Immature natural killer cell (primary cell): Measurements from ENCODE around the gene AQP3. TPM values are rescaled to one million over a fixed set of nuclear protein-coding genes. Genes with fewer than 3 reads are reported as not detected.

Experiments
- DNase-seq, 3 donors: peaks; one replicate each; pipeline ENCODE4 v3.0.0; 2022; ENCODE audit warnings: mixed read lengths in 1 of 3
- H3K27ac Mint-ChIP-seq, 6 donors: one replicate each; pipeline ENCODE4 v1.8.0; 2020; ENCODE audit warnings: mixed read lengths in 6 of 6, mild to moderate bottlenecking in 5 of 6, inconsistent platforms in 4 of 6, moderate library complexity in 3 of 6
- H3K27me3 Mint-ChIP-seq, 3 donors: one replicate each; pipeline ENCODE4 v1.8.0; 2020 to 2021; ENCODE audit warnings: low read depth in 3 of 3, mild to moderate bottlenecking in 3 of 3, mixed read lengths in 3 of 3, moderate library complexity in 3 of 3, inconsistent platforms in 1 of 3
- H3K36me3 Mint-ChIP-seq, 3 donors: one replicate each; pipeline ENCODE4 v1.8.0; 2020; ENCODE audit warnings: mixed read lengths in 3 of 3, inconsistent platforms in 2 of 3, mild to moderate bottlenecking in 2 of 3
- H3K4me1 Mint-ChIP-seq, 2 donors: one replicate each; pipeline ENCODE4 v1.8.0; 2020; ENCODE audit warnings: inconsistent platforms in 2 of 2, mild to moderate bottlenecking in 2 of 2, mixed read lengths in 2 of 2, moderate library complexity in 1 of 2
- H3K4me3 Mint-ChIP-seq, 5 donors: one replicate each; pipeline ENCODE4 v1.8.0; 2020; ENCODE audit warnings: mild to moderate bottlenecking in 5 of 5, mixed read lengths in 5 of 5, inconsistent platforms in 3 of 5, moderate library complexity in 3 of 5
- H3K9me3 Mint-ChIP-seq, 6 donors: one replicate each; pipeline ENCODE4 v1.8.0; 2020; ENCODE audit warnings: mild to moderate bottlenecking in 6 of 6, mixed read lengths in 6 of 6, inconsistent platforms in 4 of 6, moderate library complexity in 3 of 6
- polyA plus RNA-seq, 3 donors: library from polyadenylated mRNA; unstranded; fragments of 300-500 nt; fragmentation: Illumina TruSeq; gene quantifications; one replicate each; pipeline ENCODE4 v1.2.3, GENCODE V29; 2021

Gene AQP3
- polyA plus RNA-seq, 3 donors from 2014 or later = 5.2 to 7.9 (median 5.4) TPM

DNA sequence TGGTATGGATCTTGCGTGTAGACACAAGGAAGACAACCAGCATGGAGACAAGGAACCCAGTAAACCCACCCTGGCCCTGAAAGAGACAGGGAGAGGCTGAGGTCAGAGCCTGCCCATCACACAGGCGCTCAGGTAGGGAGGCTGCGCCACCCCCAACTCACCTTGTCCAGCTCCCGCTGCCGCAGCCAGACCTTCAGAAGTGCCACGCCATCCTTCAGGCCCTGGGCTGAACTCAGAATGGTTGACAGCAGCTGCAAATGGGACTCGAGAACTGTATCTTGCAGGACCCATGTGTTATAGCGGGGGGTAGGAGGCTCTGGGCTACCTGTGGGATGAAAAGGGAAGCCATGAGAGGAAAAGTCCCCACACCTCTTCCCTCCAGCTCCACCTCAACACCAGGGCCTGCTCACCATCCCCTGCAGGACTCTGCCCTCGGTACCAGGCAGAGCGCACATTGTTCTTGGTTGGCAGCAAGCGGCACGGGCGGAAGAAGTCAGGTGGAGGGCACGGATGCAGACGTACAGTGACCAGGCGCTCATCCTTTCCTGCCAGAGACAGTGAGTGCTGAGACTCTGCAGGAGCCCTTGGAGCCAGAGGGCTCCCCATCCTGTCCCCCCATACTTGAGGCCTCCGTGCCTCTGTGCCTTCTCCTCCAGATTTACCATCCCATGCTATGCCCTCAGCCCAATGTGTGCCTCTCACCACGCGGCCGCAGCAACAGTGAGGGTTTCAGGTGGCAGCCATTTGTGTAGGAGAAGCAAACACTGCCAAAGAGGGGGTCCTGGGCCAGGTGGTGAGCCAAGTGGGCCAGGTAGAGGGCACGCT lies 21.6 kb upstream of the AQP3 start:
- Mint-ChIP-seq H3K36me3 (peaks cover 13 to 46% (median 20%) of the 10 kb centered on the region in 3 donors), H3K4me3 (no peak overlapping the region), H3K9me3 (no peaks in the 10 kb centered on the region), H3K4me1 (peaks cover 18 to 28% of the 10 kb centered on the region in 2 donors), H3K27me3 (peaks cover 4 to 8% (median 4%) of the 10 kb centered on the region in 3 donors), H3K27ac (no peak overlapping the region)
- no peak for DNase-seq

DNA sequence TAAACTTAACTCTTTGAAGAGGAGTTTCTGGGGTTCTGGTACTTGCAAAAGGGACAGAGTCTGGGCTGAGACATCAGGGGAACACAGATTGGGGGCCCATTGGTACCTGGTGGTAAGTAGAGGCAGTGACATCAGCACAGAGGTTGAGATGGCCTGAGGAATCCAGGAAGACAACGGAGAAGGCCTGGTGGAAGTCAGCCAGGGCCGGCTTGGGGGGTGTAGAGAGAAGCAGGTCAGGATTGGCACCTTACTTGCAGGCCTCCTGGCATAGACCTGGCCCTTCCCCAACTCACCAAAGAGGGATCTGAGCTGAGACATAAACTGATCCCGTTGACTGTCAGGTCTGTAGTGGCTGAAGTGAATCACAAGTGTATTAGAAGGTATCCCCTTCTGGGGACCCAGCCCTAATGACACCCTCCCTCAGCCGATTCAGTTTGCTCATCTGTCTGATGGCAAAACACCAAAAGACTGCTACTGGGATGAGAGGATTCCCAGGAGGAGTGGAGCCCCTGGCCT lies 20.9 kb upstream of the AQP3 start:
- DNase-seq = no peak
- peaks cover 10 to 45% (median 20%) of the 10 kb centered on the region in 3 donors for H3K36me3 Mint-ChIP-seq
- H3K4me1 Mint-ChIP-seq = peaks cover 11 to 21% of the 10 kb centered on the region in 2 donors
- no peak overlapping the region for H3K4me3 Mint-ChIP-seq
- H3K27ac Mint-ChIP-seq = no peak overlapping the region
- H3K9me3 Mint-ChIP-seq = no peaks in the 10 kb centered on the region
- H3K27me3 Mint-ChIP-seq = peaks cover 0 to 3% (median 0%) of the 10 kb centered on the region in 3 donors

DNA sequence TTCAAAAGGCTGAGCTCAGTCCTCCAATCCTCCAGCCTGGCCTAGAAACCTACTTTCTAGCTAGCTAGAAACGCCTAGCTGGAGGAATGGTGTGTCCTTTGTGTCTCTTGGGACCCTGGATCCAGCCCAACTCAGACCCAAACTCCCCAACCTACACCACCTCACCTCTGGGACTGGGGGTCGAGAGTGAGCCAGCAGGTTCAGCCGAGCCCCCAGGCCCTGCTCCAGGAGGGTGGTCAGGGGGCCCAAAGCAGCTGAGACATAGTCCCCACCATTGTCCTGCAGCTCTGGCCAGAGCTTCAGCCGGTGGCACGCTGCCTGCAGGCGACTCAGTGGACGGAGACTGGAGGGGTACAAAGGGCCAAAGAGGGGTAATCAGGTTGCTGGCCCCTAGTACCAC lies 20.1 kb upstream of the AQP3 start:
- H3K36me3 Mint-ChIP-seq = peaks cover 10 to 49% (median 20%) of the 10 kb centered on the region in 3 donors
- H3K9me3 Mint-ChIP-seq = no peaks in the 10 kb centered on the region
- no peak for DNase-seq
- H3K27me3 Mint-ChIP-seq = peaks cover 0 to 3% (median 0%) of the 10 kb centered on the region in 3 donors
- peaks cover 4 to 13% of the 10 kb centered on the region in 2 donors for H3K4me1 Mint-ChIP-seq
- H3K4me3 Mint-ChIP-seq = no peak overlapping the region
- no peak overlapping the region for H3K27ac Mint-ChIP-seq

DNA sequence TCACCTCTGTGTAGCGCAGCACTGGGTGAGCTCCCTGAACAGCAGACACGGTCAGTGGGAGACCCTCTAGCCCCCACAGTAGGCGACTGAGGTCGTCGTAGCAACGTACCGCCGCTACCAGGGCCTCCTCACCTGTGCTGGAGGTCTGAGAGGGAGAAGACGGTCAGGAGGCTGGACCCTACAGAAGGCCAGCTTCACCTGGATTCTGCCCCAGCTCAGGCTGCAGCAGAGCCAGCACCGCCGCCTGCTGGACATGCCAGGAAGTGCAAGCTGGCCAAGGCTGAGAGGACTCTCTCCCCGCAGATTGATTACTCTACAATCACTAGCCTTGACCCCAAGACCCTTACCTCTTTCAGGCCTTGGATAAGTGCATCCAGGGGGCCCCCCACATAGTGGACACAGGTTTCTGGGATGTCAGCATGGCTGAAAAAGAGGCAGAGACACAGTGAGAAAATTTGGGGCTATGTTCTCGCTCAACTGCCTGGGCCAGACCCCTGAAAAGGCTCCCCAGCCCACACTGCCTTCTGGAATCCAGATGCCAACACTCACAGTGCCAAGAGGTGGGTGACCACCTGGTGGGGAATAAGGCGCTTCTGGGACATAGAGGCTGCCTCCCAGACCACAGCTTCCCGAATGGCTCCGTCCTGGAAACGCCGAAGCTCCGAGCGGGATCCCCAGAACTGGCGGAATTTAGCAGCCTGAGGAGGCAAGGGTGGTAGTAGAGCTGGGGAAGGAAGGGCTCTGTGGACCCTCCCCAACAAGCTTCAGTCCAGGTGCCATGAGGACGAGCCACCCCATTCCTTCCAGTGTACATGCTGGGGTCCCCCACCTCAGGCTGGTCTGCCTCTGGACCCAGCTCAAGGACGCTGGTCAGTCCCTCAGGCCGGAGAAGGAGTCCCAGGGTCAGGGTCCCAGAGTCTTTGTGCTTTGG lies 19.4 kb upstream of the AQP3 start:
- Mint-ChIP-seq H3K27me3 (peaks cover 0 to 3% (median 0%) of the 10 kb centered on the region in 3 donors), H3K9me3 (no peaks in the 10 kb centered on the region), H3K27ac (no peak overlapping the region), H3K36me3 (peaks cover 12 to 55% (median 20%) of the 10 kb centered on the region in 3 donors), H3K4me3 (no peak overlapping the region), H3K4me1 (peaks cover 0 to 6% of the 10 kb centered on the region in 2 donors)
- DNase-seq = peak; percentile 38 to 53 (median 46)

DNA sequence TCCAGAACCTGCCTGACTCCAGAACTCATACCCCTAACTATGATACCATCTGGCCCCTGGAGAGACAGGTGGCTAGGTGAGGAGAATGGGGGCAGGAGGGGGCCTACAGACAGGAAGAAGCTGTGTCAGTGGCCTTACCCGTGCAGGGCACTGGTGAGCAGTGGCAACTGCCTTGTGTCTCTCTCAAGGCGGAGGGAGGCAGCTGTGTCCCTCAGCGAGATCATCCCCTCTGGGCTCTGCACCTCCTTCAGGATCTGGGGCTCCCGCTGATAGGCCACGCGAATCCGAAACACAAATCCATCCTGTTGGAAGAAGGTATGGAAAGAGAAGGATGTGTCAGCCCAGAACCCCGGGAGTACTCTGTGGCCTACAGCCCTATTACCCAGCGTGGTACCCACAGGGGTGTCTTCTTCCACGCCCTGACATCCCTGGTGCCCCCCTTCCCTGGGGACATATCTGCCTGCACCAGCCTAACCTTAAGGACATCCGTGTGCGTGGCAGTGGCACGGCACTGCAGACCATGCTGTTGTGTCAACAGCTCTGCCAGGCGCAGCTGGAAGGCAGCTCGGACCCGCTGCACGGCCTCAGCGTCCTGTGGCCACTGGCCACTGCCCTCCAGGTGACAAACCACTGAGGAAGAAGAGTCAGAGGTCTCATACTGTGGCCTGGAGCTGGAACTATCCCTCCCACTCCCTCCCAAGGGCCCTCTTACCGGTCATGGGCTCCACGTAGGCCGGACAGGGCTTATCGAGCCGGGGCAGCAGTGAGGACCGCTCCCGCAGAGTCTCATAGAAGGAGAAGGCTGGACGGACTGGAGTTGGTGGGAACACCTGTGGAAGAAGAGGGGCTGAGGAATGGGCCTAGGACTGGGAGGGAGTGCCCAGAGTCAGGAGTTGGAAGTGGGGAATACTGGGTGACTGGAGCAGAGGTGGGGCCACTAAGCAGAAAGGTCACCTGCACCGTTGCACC lies 18.5 kb upstream of the AQP3 start:
- Mint-ChIP-seq H3K36me3 (peaks cover 13 to 56% (median 14%) of the 10 kb centered on the region in 3 donors), H3K9me3 (no peaks in the 10 kb centered on the region), H3K27ac (no peak overlapping the region), H3K4me1 (no peaks in the 10 kb centered on the region), H3K4me3 (no peak overlapping the region), H3K27me3 (peaks cover 0 to 2% (median 0%) of the 10 kb centered on the region in 3 donors)
- no peak for DNase-seq

DNA sequence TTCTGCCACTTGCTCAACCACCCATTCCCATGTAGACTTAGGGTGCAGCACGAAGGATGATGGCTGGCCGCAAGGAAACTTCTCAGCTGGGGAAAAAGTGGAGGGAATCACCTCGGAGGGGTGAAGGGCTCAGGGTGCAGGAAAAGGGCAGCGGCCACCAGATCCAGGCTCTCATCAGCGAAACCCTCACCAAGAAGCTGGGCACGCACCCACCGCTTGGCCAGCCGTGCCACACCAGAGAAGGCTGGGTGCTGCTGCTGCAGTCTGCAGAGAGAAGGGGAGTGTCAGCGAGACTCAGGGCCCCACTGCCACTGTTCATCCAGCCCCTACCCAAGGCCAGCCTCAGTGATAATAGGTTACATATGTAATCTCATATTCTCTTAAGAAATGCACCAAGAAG lies 17.7 kb upstream of the AQP3 start:
- Mint-ChIP-seq H3K4me3 (no peak overlapping the region), H3K4me1 (no peaks in the 10 kb centered on the region), H3K27me3 (peaks cover 0 to 2% (median 0%) of the 10 kb centered on the region in 3 donors), H3K36me3 (peaks cover 13 to 54% (median 14%) of the 10 kb centered on the region in 3 donors), H3K9me3 (no peaks in the 10 kb centered on the region), H3K27ac (no peak overlapping the region)
- DNase-seq = no peak

DNA sequence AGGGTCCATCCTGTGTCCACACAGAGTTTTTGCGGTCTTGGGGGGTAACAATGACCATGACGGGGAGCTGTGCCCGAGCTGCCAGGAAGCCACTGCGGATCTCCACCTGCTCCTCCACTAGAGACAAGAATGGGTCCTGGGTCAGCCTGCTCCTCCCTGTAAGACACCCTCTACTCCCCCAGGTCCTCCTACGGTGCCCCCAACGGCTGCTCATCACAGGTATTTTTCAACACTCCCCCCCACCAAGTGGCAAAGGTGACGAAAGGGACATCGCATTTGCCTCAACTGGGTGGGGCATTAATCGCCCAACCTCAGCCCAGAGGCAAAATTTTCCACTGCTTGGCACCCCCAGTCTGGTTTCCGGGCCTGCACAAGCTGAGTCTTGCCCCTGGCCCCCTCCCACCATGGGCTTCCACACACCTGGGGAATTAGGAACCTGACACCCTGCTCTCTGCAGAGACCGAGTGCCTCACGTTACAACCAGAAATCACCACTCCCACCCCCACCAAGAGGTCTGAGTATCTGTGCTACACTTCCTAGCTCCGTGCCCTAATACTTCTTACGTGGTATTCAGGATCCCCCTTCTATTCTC lies 16.7 kb upstream of the AQP3 start:
- H3K4me1 Mint-ChIP-seq = no peaks in the 10 kb centered on the region
- H3K27ac Mint-ChIP-seq = peak overlapping the region in 1 of 6 donors; percentile 62
- no peak for DNase-seq
- no peak overlapping the region for H3K4me3 Mint-ChIP-seq
- peaks cover 0 to 2% (median 0%) of the 10 kb centered on the region in 3 donors for H3K27me3 Mint-ChIP-seq
- no peaks in the 10 kb centered on the region for H3K9me3 Mint-ChIP-seq
- peaks cover 13 to 45% (median 14%) of the 10 kb centered on the region in 3 donors for H3K36me3 Mint-ChIP-seq

DNA sequence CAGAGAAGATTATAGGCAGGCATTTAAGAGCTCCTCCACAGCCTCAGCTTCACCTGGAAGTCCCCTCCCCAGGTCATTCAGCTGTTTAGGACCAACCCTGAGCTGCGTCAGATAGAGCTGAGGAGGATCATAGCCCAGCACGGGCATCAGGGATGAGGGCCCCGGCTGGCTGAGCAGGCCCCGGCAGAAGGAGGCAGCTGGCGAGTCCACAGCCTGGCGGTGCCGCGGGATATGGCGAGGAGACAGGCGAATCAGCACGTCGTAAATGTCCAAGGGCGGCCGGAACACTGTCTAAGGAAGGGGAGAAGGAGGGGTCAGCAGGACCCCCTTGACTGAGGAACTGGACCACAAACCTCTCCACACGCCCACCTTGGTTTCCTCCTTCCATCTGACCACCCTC lies 15.8 kb upstream of the AQP3 start:
- peaks cover 10 to 41% (median 13%) of the 10 kb centered on the region in 3 donors for H3K36me3 Mint-ChIP-seq
- no peaks in the 10 kb centered on the region for H3K4me1 Mint-ChIP-seq
- H3K9me3 Mint-ChIP-seq = no peaks in the 10 kb centered on the region
- no peak for DNase-seq
- no peak overlapping the region for H3K4me3 Mint-ChIP-seq
- H3K27me3 Mint-ChIP-seq = peaks cover 0 to 2% (median 0%) of the 10 kb centered on the region in 3 donors
- peak overlapping the region in 1 of 6 donors; percentile 53 for H3K27ac Mint-ChIP-seq

DNA sequence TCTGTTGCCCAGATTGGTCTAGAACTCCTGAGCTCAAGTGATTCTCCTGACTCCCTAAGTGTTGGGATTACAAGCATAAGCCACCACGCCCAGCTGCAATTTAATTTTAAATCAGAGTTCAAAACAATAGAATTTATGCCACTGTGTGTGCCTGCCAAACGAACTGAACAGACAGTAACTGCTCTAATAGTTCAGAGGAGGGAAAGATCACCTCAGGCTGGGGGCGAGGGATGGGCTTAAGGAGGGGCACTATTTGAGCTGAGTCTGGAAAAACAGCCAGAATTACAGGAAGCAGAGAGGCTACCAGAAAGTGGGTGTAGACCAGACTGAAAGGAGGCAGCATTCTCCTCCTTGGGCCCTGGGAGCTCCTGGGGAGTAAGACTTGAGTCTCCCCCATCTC lies 14.1 kb upstream of the AQP3 start:
- H3K9me3 Mint-ChIP-seq = no peaks in the 10 kb centered on the region
- H3K27ac Mint-ChIP-seq = no peak overlapping the region
- H3K27me3 Mint-ChIP-seq = peaks cover 0 to 2% (median 0%) of the 10 kb centered on the region in 3 donors
- H3K4me3 Mint-ChIP-seq = no peak overlapping the region
- H3K36me3 Mint-ChIP-seq = peaks cover 8 to 36% (median 13%) of the 10 kb centered on the region in 3 donors
- no peak for DNase-seq
- H3K4me1 Mint-ChIP-seq = no peaks in the 10 kb centered on the region

DNA sequence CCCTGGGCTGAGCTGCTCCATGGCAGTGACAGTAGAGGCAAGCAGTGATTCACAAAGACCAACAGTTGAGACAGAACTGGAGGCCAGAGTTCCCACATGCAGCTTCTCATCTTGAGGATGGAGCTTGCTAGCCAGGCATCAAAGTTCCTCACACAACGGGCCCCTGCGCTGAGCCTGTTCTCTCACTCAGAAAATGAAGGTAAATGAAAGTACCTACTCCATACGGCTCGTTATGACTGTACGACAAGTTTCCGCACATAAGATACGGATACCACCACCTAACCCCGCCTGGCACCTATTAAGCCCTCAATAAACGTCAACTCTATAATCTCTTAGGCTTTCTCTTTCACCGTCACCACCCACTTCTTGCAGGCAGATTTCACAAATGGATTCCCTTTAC lies 13.5 kb upstream of the AQP3 start:
- Mint-ChIP-seq H3K4me1 (no peaks in the 10 kb centered on the region), H3K4me3 (no peak overlapping the region), H3K27me3 (peaks cover 0 to 2% (median under 1%) of the 10 kb centered on the region in 3 donors), H3K27ac (no peak overlapping the region), H3K9me3 (no peaks in the 10 kb centered on the region), H3K36me3 (peaks cover 8 to 36% (median 13%) of the 10 kb centered on the region in 3 donors)
- no peak for DNase-seq

DNA sequence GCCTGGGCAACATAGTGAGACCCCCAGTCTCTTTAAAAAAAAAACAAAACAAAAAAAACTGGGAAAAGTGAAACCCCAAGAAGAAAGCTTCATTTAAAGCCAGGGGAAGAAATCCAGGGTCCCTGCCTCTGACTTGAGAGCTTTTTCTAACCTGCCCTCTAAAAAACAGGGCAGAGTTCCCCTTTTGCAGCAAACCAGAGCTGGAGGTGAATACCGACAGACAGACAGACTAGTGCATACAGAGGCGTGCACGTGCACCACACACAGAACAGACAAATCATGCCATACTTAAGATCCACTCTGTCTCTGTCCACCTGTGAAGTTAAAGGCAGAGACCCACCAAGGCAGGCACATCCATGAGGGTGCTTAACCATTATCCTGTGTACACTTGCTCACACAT lies 11.7 kb upstream of the AQP3 start:
- H3K27ac Mint-ChIP-seq = no peak overlapping the region
- H3K4me3 Mint-ChIP-seq = no peak overlapping the region
- peaks cover 0 to 24% (median 10%) of the 10 kb centered on the region in 3 donors for H3K36me3 Mint-ChIP-seq
- H3K27me3 Mint-ChIP-seq = peaks cover 0 to 2% (median 2%) of the 10 kb centered on the region in 3 donors
- H3K9me3 Mint-ChIP-seq = no peaks in the 10 kb centered on the region
- DNase-seq = no peak
- no peaks in the 10 kb centered on the region for H3K4me1 Mint-ChIP-seq

DNA sequence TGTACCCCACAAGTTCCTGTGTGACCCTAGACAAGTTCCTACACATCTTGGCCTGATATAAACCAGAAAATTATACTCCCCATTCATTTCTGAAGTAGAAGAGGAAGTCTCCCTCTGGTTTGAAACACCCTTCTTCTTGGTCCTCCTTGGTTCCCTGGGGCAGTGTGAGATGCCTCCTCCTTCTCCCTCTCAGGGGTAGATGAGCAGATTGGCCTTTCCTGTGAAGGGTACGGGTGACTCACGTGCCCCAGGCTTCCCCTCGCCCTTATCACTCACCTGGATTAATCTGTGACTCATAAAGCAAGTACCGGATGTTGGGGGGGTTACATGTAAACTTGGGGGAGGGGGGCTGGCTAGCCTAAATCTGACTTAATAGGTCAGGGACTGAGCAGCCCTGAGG lies 11.1 kb upstream of the AQP3 start:
- Mint-ChIP-seq H3K27me3 (peaks cover 0 to 2% (median 0%) of the 10 kb centered on the region in 3 donors), H3K4me1 (no peaks in the 10 kb centered on the region), H3K36me3 (peaks cover 0 to 20% (median 10%) of the 10 kb centered on the region in 3 donors), H3K27ac (no peak overlapping the region), H3K9me3 (no peaks in the 10 kb centered on the region), H3K4me3 (no peak overlapping the region)
- no peak for DNase-seq
